Loucy (cell line): ENCODE data around the gene CNOT3.

Experiments used
- CTCF ChIP-seq: fragments of 200-600 bp; sonication (generic); conservative IDR thresholded peaks from 2 replicates; pipeline ENCODE4 v1.5.1; 2014; ENCODE audit warnings: mild to moderate bottlenecking, antibody characterized with exemption, low read length
- EZH2phosphoT487 ChIP-seq: fragments of 200-600 bp; IDR thresholded peaks from 2 replicates; pipeline ENCODE4 v1.6.1; 2018; ENCODE audit warnings: antibody characterized with exemption, mild to moderate bottlenecking, moderate library complexity, borderline replicate concordance

- TF ChIP-seq CTCF (no peak), EZH2phosphoT487 (no peak)
Measured at GRCh38 chr19:54138489-54139256, 1.1 kb downstream of the CNOT3 start.
